Esophagus squamous epithelium (tissue), 4 donors: Measurements from ENCODE around the gene FAM9C.

Experiments used
- POLR2A ChIP-seq, 4 donors: fragments of 450-650 bp; IDR thresholded peaks; one replicate each; pipeline ENCODE4 v1.6.1; 2017; ENCODE audit warnings: antibody characterized with exemption in 4 of 4, mild to moderate bottlenecking in 4 of 4, moderate library complexity in 3 of 4
- TF ChIP-seq, protein P1 (sequence below), 6 experiments: fragments of 450-650 bp in 4 of 6; fragments of 200-600 bp in 2 of 6; sonication (generic) in 2 of 6; IDR thresholded peaks; one replicate each; pipeline ENCODE4 v1.5.1; 2016 to 2019; ENCODE audit warnings: antibody characterized with exemption in 6 of 6, mild to moderate bottlenecking in 4 of 6, moderate library complexity in 4 of 6

DNA sequence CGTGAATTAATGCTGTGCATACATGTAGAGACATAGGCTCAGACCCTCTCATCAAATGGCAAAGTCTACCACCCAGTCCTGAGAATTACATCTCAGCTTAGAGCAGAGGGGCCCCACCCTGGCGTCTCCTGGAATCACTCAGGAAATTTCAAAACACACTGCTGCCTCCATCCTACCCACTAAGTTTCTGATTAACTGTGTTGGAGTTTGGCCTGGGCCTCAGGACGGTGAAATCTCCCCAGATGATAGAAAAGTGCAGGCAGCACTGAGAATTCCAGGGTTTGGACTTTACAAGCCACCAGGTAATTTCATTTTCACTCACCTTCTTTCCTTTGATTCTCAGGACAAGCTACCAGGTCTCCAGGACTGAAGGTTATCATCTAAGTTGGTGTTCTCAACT is 3.3 kb upstream of the FAM9C start:
- TF ChIP-seq, protein P1, sequence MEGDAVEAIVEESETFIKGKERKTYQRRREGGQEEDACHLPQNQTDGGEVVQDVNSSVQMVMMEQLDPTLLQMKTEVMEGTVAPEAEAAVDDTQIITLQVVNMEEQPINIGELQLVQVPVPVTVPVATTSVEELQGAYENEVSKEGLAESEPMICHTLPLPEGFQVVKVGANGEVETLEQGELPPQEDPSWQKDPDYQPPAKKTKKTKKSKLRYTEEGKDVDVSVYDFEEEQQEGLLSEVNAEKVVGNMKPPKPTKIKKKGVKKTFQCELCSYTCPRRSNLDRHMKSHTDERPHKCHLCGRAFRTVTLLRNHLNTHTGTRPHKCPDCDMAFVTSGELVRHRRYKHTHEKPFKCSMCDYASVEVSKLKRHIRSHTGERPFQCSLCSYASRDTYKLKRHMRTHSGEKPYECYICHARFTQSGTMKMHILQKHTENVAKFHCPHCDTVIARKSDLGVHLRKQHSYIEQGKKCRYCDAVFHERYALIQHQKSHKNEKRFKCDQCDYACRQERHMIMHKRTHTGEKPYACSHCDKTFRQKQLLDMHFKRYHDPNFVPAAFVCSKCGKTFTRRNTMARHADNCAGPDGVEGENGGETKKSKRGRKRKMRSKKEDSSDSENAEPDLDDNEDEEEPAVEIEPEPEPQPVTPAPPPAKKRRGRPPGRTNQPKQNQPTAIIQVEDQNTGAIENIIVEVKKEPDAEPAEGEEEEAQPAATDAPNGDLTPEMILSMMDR (IDR thresholded peaks at IDR 0.05) = no peak
- TF ChIP-seq POLR2A (IDR thresholded peaks at IDR 0.05) = no peak
